IMR-90 (cell line): ENCODE measurements around the gene DVL3. TPM values are rescaled to one million over a fixed set of nuclear protein-coding genes. Genes with fewer than 3 reads are reported as not detected.

Source experiments
- ATAC-seq: fragments of 200-7000 bp; cut with Tn5 transposase; 2 replicates; pipeline ENCODE4 v1.9.1; 2020; ENCODE audit warnings: low read depth, mild to moderate bottlenecking, moderate library complexity
- BruUV-seq: library from RNA; stranded (reverse); fragments of 400-500 nt; replicated peaks from 2 replicates; lab custom pipeline; 2021; lab: Mats Ljungman, UMichigan
- CTCF ChIA-PET: fragments of 300-600 bp; formaldehyde crosslinking; extraction: SDS; loops from one replicate; lab custom pipeline; 2021; ENCODE audit warnings: antibody characterized with exemption; lab: Yijun Ruan, JAX
- POLR2A ChIA-PET: fragments of 300-600 bp; sonication (Branson Sonifier 250); formaldehyde crosslinking; loops from one replicate; lab custom pipeline; 2022; ENCODE audit warnings: antibody characterized with exemption; ENCODE audit not compliant: unreplicated experiment; lab: Charles Lee
- DNase-seq: peaks from one replicate; pipeline ENCODE4 v3.0.0; 2013
- H2AFZ ChIP-seq: replicated peaks from 2 replicates; pipeline ENCODE3; 2013; ENCODE audit warnings: low read length, mild to moderate bottlenecking; ENCODE audit not compliant: poor library complexity
- H2AK5ac ChIP-seq: 2 replicates; pipeline ENCODE4 v1.6.1; 2013; ENCODE audit warnings: low read depth, low read length, inconsistent platforms
- H2AK9ac ChIP-seq: replicated peaks from 2 replicates; pipeline ENCODE3; 2013; ENCODE audit warnings: mild to moderate bottlenecking, low read depth, low read length, moderate library complexity; ENCODE audit not compliant: poor library complexity
- H2BK120ac ChIP-seq: 2 replicates; pipeline ENCODE4 v1.6.1; 2013; ENCODE audit warnings: low read depth, low read length, inconsistent platforms
- H2BK15ac ChIP-seq: 3 replicates; pipeline ENCODE4 v1.6.1; 2013; ENCODE audit warnings: low read depth, low read length, inconsistent platforms
- H2BK20ac ChIP-seq: 2 replicates; pipeline ENCODE4 v1.6.1; 2013; ENCODE audit warnings: low read depth, mild to moderate bottlenecking, inconsistent platforms, low read length, moderate library complexity
- H2BK5ac ChIP-seq: 2 replicates; pipeline ENCODE4 v1.6.1; 2013; ENCODE audit warnings: mild to moderate bottlenecking, low read depth, low read length, inconsistent platforms; ENCODE audit not compliant: poor library complexity, severe bottlenecking
- H3K14ac ChIP-seq: replicated peaks from 2 replicates; pipeline ENCODE4 v1.6.1; 2013; ENCODE audit warnings: low read depth, low read length, inconsistent platforms
- H3K18ac ChIP-seq: 2 replicates; pipeline ENCODE4 v1.6.1; 2013; ENCODE audit warnings: low read depth, low read length, control low read depth
- H3K23ac ChIP-seq: 2 replicates; pipeline ENCODE4 v1.6.1; 2013; ENCODE audit warnings: low read depth, low read length, inconsistent platforms
- H3K27ac ChIP-seq: 2 replicates; pipeline ENCODE4 v1.5.1; 2013; ENCODE audit warnings: mild to moderate bottlenecking, control low read depth, low read length; ENCODE audit not compliant: insufficient read depth
- H3K27me3 ChIP-seq: 2 replicates; pipeline ENCODE4 v1.6.1; 2013; ENCODE audit warnings: low read length; ENCODE audit not compliant: control insufficient read depth, insufficient read depth
- H3K36me3 ChIP-seq: 2 replicates; pipeline ENCODE4 v1.6.1; 2013; ENCODE audit warnings: low read length, mixed read lengths; ENCODE audit not compliant: control insufficient read depth, insufficient read depth
- H3K4ac ChIP-seq: 2 replicates; pipeline ENCODE4 v1.6.1; 2013; ENCODE audit warnings: low read depth, low read length, inconsistent platforms
- H3K4me1 ChIP-seq: 2 replicates; pipeline ENCODE4 v1.6.1; 2013; ENCODE audit warnings: low read length, mixed read lengths; ENCODE audit not compliant: control insufficient read depth, insufficient read depth
- H3K4me2 ChIP-seq: 2 replicates; pipeline ENCODE4 v1.6.1; 2013; ENCODE audit warnings: low read depth, mild to moderate bottlenecking, control low read depth, low read length, moderate library complexity
- H3K4me3 ChIP-seq: 2 replicates; pipeline ENCODE4 v1.5.1; 2013; ENCODE audit warnings: low read depth, mild to moderate bottlenecking, control low read depth, low read length, moderate library complexity; ENCODE audit not compliant: insufficient read depth
- H3K56ac ChIP-seq: 2 replicates; pipeline ENCODE4 v1.6.1; 2013; ENCODE audit warnings: low read length, inconsistent platforms; ENCODE audit not compliant: insufficient read depth; ENCODE audit errors: extremely low read depth
- H3K79me1 ChIP-seq, 2 experiments: 2 replicates each; pipeline ENCODE4 v1.6.1; 2013; ENCODE audit warnings: low read length in 2 of 2, inconsistent platforms in 1 of 2, low read depth in 1 of 2
- H3K9ac ChIP-seq: 2 replicates; pipeline ENCODE4 v1.6.1; 2013; ENCODE audit warnings: low read depth, low read length, control low read depth
- H3K9me1 ChIP-seq: 2 replicates; pipeline ENCODE4 v1.6.1; 2013; ENCODE audit warnings: low read length, inconsistent platforms; ENCODE audit not compliant: insufficient read depth
- H3K9me3 ChIP-seq: 2 replicates; pipeline ENCODE4 v1.6.1; 2013; ENCODE audit warnings: low read length; ENCODE audit not compliant: control insufficient read depth, insufficient read depth
- H4K20me1 ChIP-seq: 2 replicates; pipeline ENCODE4 v1.6.1; 2013; ENCODE audit warnings: low read length, inconsistent platforms; ENCODE audit not compliant: insufficient read depth
- H4K5ac ChIP-seq: 2 replicates; pipeline ENCODE4 v1.6.1; 2013; ENCODE audit warnings: mild to moderate bottlenecking, low read depth, low read length, control low read depth
- H4K8ac ChIP-seq, 2 experiments: 2 replicates each; pipeline ENCODE4 v1.6.1; 2013; ENCODE audit warnings: low read depth in 2 of 2, low read length in 2 of 2, control low read depth in 1 of 2, inconsistent platforms in 1 of 2
- H4K91ac ChIP-seq: 2 replicates; pipeline ENCODE4 v1.6.1; 2013; ENCODE audit warnings: low read depth, low read length, inconsistent platforms; ENCODE audit not compliant: insufficient read depth
- BHLHE40 ChIP-seq: fragments of 150-350 bp; IDR thresholded peaks from 2 replicates; pipeline ENCODE4 v1.6.1; 2016; ENCODE audit warnings: mild to moderate bottlenecking, low read depth, low read length
- CEBPB ChIP-seq: IDR thresholded peaks from 2 replicates; pipeline ENCODE4 v1.6.1; 2012; ENCODE audit warnings: low read depth, low read length, improper control_type of control experiment
- CHD1 ChIP-seq: IDR thresholded peaks from 2 replicates; pipeline ENCODE4 v1.6.1; 2012; ENCODE audit warnings: low read depth, low read length, improper control_type of control experiment
- CTCF ChIP-seq: conservative IDR thresholded peaks from 2 replicates; pipeline ENCODE4 v1.5.1; 2012; ENCODE audit warnings: mild to moderate bottlenecking, low read depth, low read length, improper control_type of control experiment
- ELK1 ChIP-seq: fragments of 150-350 bp; IDR thresholded peaks from 2 replicates; pipeline ENCODE4 v1.6.1; 2016; ENCODE audit warnings: low read depth, mild to moderate bottlenecking, low read length, moderate library complexity, borderline replicate concordance
- FOS ChIP-seq: fragments of 150-350 bp; IDR thresholded peaks from 2 replicates; pipeline ENCODE4 v1.6.1; 2016; ENCODE audit warnings: low read depth, low read length
- MAFK ChIP-seq: IDR thresholded peaks from 2 replicates; pipeline ENCODE4 v1.6.1; 2012; ENCODE audit warnings: low read depth, low read length, improper control_type of control experiment
- MAZ ChIP-seq: IDR thresholded peaks from 2 replicates; pipeline ENCODE4 v1.6.1; 2012; ENCODE audit warnings: low read depth, mild to moderate bottlenecking, low read length, improper control_type of control experiment, moderate library complexity, borderline replicate concordance
- MXI1 ChIP-seq: IDR thresholded peaks from 2 replicates; pipeline ENCODE4 v1.6.1; 2012; ENCODE audit warnings: low read depth, mild to moderate bottlenecking, low read length, moderate library complexity, borderline replicate concordance
- NFE2L2 ChIP-seq: fragments of 150-350 bp; IDR thresholded peaks from 2 replicates; pipeline ENCODE4 v1.6.1; 2016; ENCODE audit warnings: low read depth, mild to moderate bottlenecking, low read length
- POLR2A ChIP-seq: IDR thresholded peaks from 2 replicates; pipeline ENCODE4 v1.6.1; 2012; ENCODE audit warnings: mild to moderate bottlenecking, low read depth, low read length
- RAD21 ChIP-seq: IDR thresholded peaks from 2 replicates; pipeline ENCODE4 v1.6.1; 2012; ENCODE audit warnings: low read length, improper control_type of control experiment
- RCOR1 ChIP-seq: IDR thresholded peaks from 2 replicates; pipeline ENCODE4 v1.6.1; 2012; ENCODE audit warnings: mild to moderate bottlenecking, low read length, improper control_type of control experiment; ENCODE audit not compliant: insufficient replicate concordance
- RFX5 ChIP-seq: IDR thresholded peaks from 2 replicates; pipeline ENCODE4 v1.8.0; 2012; ENCODE audit warnings: low read depth, mild to moderate bottlenecking, low read length, moderate library complexity
- SMC3 ChIP-seq: fragments of 150-350 bp; IDR thresholded peaks from 2 replicates; pipeline ENCODE4 v1.6.1; 2016; ENCODE audit warnings: low read depth, mild to moderate bottlenecking, antibody characterized with exemption, low read length, moderate library complexity
- dilution Hi-C: fragments of 300-500 bp; cut with HindIII; formaldehyde crosslinking; loops from one replicate; pipeline ENCODE4 v1.14.3; 2018; ENCODE audit warnings: low sequenced_read_pairs; ENCODE audit not compliant: unreplicated experiment
- in situ Hi-C: fragments of 300-500 bp; cut with MboI; formaldehyde crosslinking; loops from 3 replicates; pipeline ENCODE4 v1.14.3; 2019; ENCODE audit warnings: low sequenced_read_pairs, inconsistent platforms, mixed read lengths
- intact Hi-C: fragments of 100-400 bp; cut with micrococcal nuclease; formaldehyde crosslinking; loops from 2 replicates; pipeline ENCODE4 v1.10.0; 2022
- polyA plus RNA-seq, 3 experiments: library from polyadenylated mRNA; depleted of rRNA; stranded (reverse); fragments of >200 nt; gene quantifications; 2 replicates each; pipeline ENCODE4 v1.2.3, GENCODE V29; 2012; ENCODE audit warnings: low replicate concordance in 1 of 3
- total RNA-seq: library from RNA; depleted of rRNA; stranded (reverse); fragments of >200 nt; gene quantifications from 2 replicates; pipeline ENCODE4 v1.2.3, GENCODE V29; 2012
- TF ChIP-seq, protein P1 (sequence below): fragments of 150-350 bp; IDR thresholded peaks from 2 replicates; pipeline ENCODE4 v1.6.1; 2017; ENCODE audit warnings: mild to moderate bottlenecking, antibody characterized with exemption, low read length, low read depth

Gene DVL3
- total and polyA plus RNA-seq, 2 of the 4 experiments (the other 2 are of a cell fraction) = 23.3 to 40.4 TPM

DNA sequence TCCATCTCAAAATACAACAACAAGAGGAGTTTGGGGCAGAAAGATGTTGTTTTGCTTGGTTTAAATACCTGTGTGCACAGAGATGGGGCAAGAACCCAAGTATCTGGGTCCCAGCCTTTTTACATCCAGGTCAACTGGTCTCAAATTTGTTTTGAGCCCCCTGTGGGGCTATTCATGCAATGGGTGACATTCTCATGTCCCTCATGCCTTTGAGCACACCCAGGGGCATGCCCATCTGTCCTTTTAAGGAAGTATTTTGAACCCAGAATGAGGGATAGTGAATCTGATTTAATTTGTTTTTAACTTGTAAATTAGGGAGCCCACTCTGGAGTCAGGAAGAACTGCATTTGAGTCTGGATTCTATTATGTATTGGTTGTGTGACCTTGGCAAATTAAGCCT lies 45.6 kb downstream of the DVL3 start:
- intact Hi-C loops = no loop called here
- Histone ChIP-seq H3K56ac (no peak overlapping the region), H4K5ac (no peak overlapping the region), H2AFZ (no peak overlapping the region), H3K9ac (no peak overlapping the region), H2BK120ac (no peak overlapping the region), H4K91ac (no peak overlapping the region), H2BK5ac (no peak overlapping the region), H4K20me1 (no peaks in the 10 kb centered on the region), H3K4me3 (no peak overlapping the region), H3K4me1 (no peaks in the 10 kb centered on the region), H3K9me3 (no peaks in the 10 kb centered on the region), H2AK9ac (no peak overlapping the region), H2BK20ac (no peak overlapping the region), H3K4me2 (no peak overlapping the region), H2BK15ac (no peak overlapping the region), H3K27me3 (peaks cover 9% of the 10 kb centered on the region), H3K36me3 (no peaks in the 10 kb centered on the region; the same call in 1 of the 2 replicates), H3K9me1 (no peaks in the 10 kb centered on the region), H3K23ac (no peak overlapping the region), H2AK5ac (no peak overlapping the region), H3K27ac (no peak overlapping the region), H3K14ac (no peak overlapping the region), H4K8ac (no peak overlapping the region), H3K18ac (no peak overlapping the region), H3K4ac (no peak overlapping the region), H3K79me1 (no peaks in the 10 kb centered on the region)
- no peak for TF ChIP-seq RCOR1
- no peak for TF ChIP-seq FOS
- no peak for TF ChIP-seq ELK1
- no peak for TF ChIP-seq MAFK
- no peak for TF ChIP-seq CTCF
- no peak for TF ChIP-seq CEBPB
- no peak for TF ChIP-seq RAD21
- no peak for TF ChIP-seq MAZ
- no peak for TF ChIP-seq BHLHE40
- TF ChIP-seq NFE2L2 = no peak
- TF ChIP-seq, protein P1, sequence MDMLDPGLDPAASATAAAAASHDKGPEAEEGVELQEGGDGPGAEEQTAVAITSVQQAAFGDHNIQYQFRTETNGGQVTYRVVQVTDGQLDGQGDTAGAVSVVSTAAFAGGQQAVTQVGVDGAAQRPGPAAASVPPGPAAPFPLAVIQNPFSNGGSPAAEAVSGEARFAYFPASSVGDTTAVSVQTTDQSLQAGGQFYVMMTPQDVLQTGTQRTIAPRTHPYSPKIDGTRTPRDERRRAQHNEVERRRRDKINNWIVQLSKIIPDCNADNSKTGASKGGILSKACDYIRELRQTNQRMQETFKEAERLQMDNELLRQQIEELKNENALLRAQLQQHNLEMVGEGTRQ = no peak
- TF ChIP-seq RFX5 = no peak
- no peak for TF ChIP-seq SMC3
- TF ChIP-seq MXI1 = no peak
- no peak for TF ChIP-seq CHD1
- no peak for TF ChIP-seq POLR2A
- POLR2A ChIA-PET = no interaction called here
- dilution Hi-C loops = no loop called here
- ATAC-seq (no peak), DNase-seq (no peak)
- in situ Hi-C loops = no loop called here
- CTCF ChIA-PET = no interaction called here
- BruUV-seq = no TSS peak
